Measurements from ENCODE around the gene CYP1A2. TPM values are rescaled to one million over a fixed set of nuclear protein-coding genes. Genes with fewer than 3 reads are reported as not detected.

The CYP1A2 gene
- total RNA-seq, 6 donors from 2014 or later: 0.15 to 0.80 TPM; not detected in 4

DNA sequence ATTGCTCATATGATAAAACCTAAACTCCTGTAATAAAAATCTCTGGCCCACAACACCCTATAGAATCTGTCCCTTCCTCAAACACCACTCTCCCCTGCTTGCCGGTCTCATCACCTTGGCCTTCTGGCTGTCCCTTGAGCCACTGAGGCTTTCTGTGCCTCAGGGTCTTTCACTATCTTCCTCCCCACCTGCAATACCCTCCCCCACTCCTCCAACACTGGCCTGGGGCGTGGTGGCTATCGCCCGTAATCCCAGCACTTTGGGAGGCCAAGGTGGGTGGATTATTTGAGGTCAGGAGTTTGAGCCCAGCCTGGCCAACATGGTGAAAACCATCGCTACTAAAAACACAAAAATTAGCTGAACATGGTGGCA, 29.9 kb downstream of the CYP1A2 start:
- H3K27ac ChIP-seq: peak overlapping the region; percentile 30 to 87 (median 78)
- H3K9me3 ChIP-seq: no peaks in the 10 kb centered on the region
- TF ChIP-seq EP300 (IDR thresholded peaks at IDR 0.05) (no peak), POLR2AphosphoS5 (IDR thresholded peaks at IDR 0.05) (no peak), POLR2A (IDR thresholded peaks at IDR 0.05) (no peak)
- TF ChIP-seq, protein P1, sequence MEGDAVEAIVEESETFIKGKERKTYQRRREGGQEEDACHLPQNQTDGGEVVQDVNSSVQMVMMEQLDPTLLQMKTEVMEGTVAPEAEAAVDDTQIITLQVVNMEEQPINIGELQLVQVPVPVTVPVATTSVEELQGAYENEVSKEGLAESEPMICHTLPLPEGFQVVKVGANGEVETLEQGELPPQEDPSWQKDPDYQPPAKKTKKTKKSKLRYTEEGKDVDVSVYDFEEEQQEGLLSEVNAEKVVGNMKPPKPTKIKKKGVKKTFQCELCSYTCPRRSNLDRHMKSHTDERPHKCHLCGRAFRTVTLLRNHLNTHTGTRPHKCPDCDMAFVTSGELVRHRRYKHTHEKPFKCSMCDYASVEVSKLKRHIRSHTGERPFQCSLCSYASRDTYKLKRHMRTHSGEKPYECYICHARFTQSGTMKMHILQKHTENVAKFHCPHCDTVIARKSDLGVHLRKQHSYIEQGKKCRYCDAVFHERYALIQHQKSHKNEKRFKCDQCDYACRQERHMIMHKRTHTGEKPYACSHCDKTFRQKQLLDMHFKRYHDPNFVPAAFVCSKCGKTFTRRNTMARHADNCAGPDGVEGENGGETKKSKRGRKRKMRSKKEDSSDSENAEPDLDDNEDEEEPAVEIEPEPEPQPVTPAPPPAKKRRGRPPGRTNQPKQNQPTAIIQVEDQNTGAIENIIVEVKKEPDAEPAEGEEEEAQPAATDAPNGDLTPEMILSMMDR (IDR thresholded peaks at IDR 0.05): no peak
- ATAC-seq (ENCODE audit: low FRiP score in 2 of 2) (no peak), DNase-seq (no peak)
- 91 to 98% methylated on average over 5 of the region's 5 CpGs for WGBS, 2 donors
- peaks cover 46 to 60% (median 59%) of the 10 kb centered on the region in 4 donors for H3K4me1 ChIP-seq
- H3K4me3 ChIP-seq: no peak overlapping the region
- no peaks in the 10 kb centered on the region for H3K27me3 ChIP-seq
- H3K36me3 ChIP-seq: no peaks in the 10 kb centered on the region

DNA sequence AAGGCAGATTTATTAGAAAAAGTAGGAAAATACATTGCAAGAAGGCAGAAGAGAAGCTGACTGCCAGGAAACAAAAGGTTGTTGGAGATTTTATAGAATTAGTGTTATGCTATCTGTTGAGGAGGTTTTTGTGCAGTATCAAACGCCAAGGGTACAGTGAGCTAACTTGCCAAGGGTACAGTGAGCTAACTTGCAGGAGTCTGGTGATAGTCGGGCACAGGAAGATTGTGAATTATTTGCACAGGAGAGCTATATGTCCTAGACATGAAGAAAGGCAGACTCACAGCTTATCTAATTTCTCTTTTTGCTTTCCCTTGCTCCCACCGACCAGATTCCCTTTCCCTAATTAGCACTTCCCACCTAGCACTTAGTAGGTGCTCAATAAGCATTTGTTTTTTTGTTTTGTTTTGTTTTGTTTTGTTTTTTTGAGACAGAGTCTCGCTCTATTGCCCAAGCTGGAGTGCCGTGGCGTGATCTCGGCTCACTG, 30.6 kb downstream of the CYP1A2 start:
- no peak overlapping the region for H3K4me3 ChIP-seq
- peak overlapping the region in 1 of 4 donors; percentile 98 for H3K27ac ChIP-seq
- H3K27me3 ChIP-seq: no peaks in the 10 kb centered on the region
- H3K36me3 ChIP-seq: no peaks in the 10 kb centered on the region
- TF ChIP-seq EP300 (IDR thresholded peaks at IDR 0.05) (no peak), POLR2A (IDR thresholded peaks at IDR 0.05) (no peak), POLR2AphosphoS5 (IDR thresholded peaks at IDR 0.05) (no peak)
- TF ChIP-seq, protein P1 (IDR thresholded peaks at IDR 0.05): no peak
- H3K4me1 ChIP-seq: peaks cover 51 to 66% (median 65%) of the 10 kb centered on the region in 4 donors
- ATAC-seq (ENCODE audit: low FRiP score in 2 of 2): no peak
- WGBS, 2 donors: 68 to 75% methylated on average over 7 of the region's 7 CpGs
- H3K9me3 ChIP-seq: no peaks in the 10 kb centered on the region
- DNase-seq: no peak

DNA sequence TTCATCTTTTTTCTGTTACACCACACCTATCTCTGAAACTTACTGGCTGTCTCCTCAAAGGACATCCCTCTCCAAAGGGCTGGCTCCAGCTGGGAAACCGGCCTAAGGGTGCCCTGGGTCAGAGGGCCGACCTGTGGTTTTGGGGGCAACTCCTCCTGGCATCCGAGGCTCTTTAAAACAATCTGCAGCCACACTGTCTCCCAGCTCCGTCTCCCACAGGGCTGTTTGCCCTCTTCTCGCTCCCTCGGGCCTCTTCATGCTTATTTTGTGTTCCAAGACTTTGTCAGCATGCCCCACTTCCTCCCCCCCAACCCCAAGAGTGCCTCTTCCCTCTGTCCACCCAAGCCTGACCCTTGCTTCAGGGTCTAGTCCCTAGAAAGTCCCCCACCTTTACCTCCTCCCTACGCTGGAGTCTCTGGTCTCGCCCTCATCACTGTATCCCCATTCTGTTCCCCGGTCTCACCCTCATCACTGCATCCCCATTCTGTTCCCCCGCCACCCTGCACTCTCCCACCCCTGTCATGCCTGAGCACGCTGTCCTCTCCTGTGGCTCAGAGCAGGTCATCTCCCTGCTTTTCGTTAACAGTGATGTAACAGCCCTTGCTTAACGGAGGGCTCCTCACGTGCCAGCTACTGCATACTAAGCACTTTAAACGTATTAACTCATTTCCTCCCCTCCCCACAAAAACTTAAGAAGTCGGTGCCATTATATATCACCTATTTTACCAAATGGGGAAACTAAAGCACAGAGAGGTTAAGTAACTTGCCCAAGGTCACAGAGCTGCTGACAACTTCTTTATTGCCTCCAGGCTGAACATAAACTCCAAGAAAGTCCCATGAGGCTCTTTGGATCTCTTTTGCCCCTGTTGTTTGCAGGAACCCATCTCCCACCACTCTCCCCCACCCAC, 32.1 kb downstream of the CYP1A2 start:
- DNase-seq (peak in 1 of 2 donors; percentile 78), ATAC-seq (ENCODE audit: low FRiP score in 2 of 2) (peak in 1 of 2 donors; percentile 2)
- Histone ChIP-seq H3K36me3 (no peaks in the 10 kb centered on the region), H3K27ac (peak overlapping the region; percentile 58 to 98 (median 70)), H3K4me1 (peaks cover 67 to 81% (median 75%) of the 10 kb centered on the region in 4 donors), H3K27me3 (no peaks in the 10 kb centered on the region), H3K4me3 (peak overlapping the region in 3 of 4 donors; percentile 86 to 90 (median 89)), H3K9me3 (no peaks in the 10 kb centered on the region)
- peak in 1 of 4 donors; percentile 39 for TF ChIP-seq POLR2A (IDR thresholded peaks at IDR 0.05)
- TF ChIP-seq EP300 (IDR thresholded peaks at IDR 0.05): no peak
- TF ChIP-seq POLR2AphosphoS5 (IDR thresholded peaks at IDR 0.05): peak in 1 of 2 donors; percentile 35
- TF ChIP-seq, protein P1 (IDR thresholded peaks at IDR 0.05): peak in 1 of 6 experiments; percentile 6
- WGBS, 2 donors: 39 to 46% methylated on average over 16 of the region's 16 CpGs

DNA sequence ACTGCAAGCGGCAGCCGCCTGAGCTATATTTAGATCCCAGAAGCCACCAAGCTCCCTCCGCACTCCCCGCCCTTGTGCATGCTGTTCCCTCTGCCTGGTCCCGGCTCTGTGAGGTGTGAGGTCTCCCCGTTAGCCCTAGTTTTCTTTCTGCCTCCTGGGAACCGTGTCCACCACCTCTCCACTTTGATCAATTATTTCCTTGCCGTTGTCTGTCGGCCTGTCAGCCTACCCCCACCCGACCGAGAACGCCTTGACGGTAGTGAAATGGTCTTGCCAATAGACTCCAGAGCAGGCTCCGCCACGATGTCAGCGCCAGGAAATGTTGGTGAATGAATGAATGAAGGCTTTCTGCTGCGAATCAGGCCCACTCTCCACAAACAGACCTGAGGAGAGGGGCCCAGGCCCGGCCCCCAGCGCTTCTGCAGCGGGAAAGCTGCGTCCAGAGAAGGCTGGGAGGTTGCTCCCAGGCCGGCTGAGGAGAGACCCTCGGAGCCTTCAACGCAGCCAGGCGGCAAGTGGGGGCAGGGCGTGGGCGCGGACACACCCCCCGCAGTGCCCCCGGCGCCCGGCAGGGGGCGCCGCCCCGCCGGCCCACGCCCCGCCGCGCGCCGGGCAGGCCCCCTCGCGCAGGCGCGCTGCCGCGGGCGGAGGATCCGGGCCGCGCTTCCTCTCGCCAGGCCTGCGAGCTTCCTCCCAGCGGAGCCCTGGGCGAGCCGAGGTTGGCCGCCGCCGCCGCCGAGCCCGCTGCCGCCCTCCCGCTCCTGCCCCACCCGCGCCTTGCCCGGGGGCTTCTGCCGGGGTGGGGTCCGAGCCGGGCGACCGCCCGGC, 33.0 kb downstream of the CYP1A2 start, which contains the start of gene CSK:
Gene CSK, plus strand, starts transcription at position 650 of the 828 bp plus-strand sequence. CDS start 16,218 bp downstream, outside the sequence.
- no peaks in the 10 kb centered on the region for H3K9me3 ChIP-seq
- peak within 1 kb of the TSS; percentile 88 to 99 (median 96) for H3K27ac ChIP-seq
- no peaks in the 10 kb centered on the region for H3K36me3 ChIP-seq
- WGBS, 2 donors: 0 to 2% methylated on average over 13 to 41 of the region's 74 CpGs
- H3K4me1 ChIP-seq: peaks cover 72 to 85% (median 77%) of the 10 kb centered on the region in 4 donors
- peak within 1 kb of the TSS; percentile 82 to 90 (median 88) for H3K4me3 ChIP-seq
- peak; percentile 73 to 96 for DNase-seq
- ATAC-seq (ENCODE audit: low FRiP score in 2 of 2): peak; percentile 73 to 85
- no peaks in the 10 kb centered on the region for H3K27me3 ChIP-seq
- TF ChIP-seq POLR2AphosphoS5 (IDR thresholded peaks at IDR 0.05) (peak in 1 of 2 donors; percentile 28), POLR2A (IDR thresholded peaks at IDR 0.05) (peak in 2 of 4 donors; percentile 44 to 71), EP300 (IDR thresholded peaks at IDR 0.05) (no peak)
- TF ChIP-seq, protein P1 (IDR thresholded peaks at IDR 0.05): peak; percentile 80 to 93 (median 90)

All from upper lobe of left lung (tissue), 6 donors.